K562 (cell line): ENCODE results near the gene DNAH3. TPM values are rescaled to one million over a fixed set of nuclear protein-coding genes. Genes with fewer than 3 reads are reported as not detected.

ENCODE experiments used
- DNMT1 ChIP-seq: fragments of 450-650 bp; IDR thresholded peaks from 2 replicates; pipeline ENCODE4 v1.6.1; 2016; ENCODE audit warnings: antibody characterized with exemption, mild to moderate bottlenecking
- EZH2 ChIP-seq: IDR thresholded peaks from 2 replicates; pipeline ENCODE4 v1.6.1; 2012; ENCODE audit warnings: low read depth, mild to moderate bottlenecking, inconsistent platforms, low read length, borderline replicate concordance
- JUND ChIP-seq, 2 experiments: IDR thresholded peaks; 2 replicates in 1 of 2; 3 replicates in 1 of 2; pipeline ENCODE4 v1.6.1; 2011; ENCODE audit warnings: borderline replicate concordance in 2 of 2, low read depth in 2 of 2, low read length in 2 of 2, improper control_type of control experiment in 1 of 2, missing biosample characterization in 1 of 2, missing genetic modification characterization in 1 of 2, missing genetic modification reagents in 1 of 2
- MNT ChIP-seq, 2 experiments: fragments of 450-650 bp; conservative IDR thresholded peaks; 2 replicates each; pipeline ENCODE4 v1.6.1; 2017; ENCODE audit warnings: mild to moderate bottlenecking in 2 of 2, moderate library complexity in 2 of 2
- MYNN ChIP-seq, 2 experiments: sonication (generic); formaldehyde crosslinking in 1 of 2; IDR thresholded peaks; 2 replicates each; pipeline versions ENCODE4 v1.5.0 to v1.6.1; 2016 to 2020; ENCODE audit warnings: antibody characterized with exemption in 1 of 2, missing genetic modification reagents in 1 of 2
- NCOR1 ChIP-seq: fragments of 450-650 bp; IDR thresholded peaks from 2 replicates; pipeline ENCODE4 v1.6.1; 2016; ENCODE audit warnings: mild to moderate bottlenecking, moderate library complexity
- SMAD1 ChIP-seq: fragments of 150-350 bp; IDR thresholded peaks from 2 replicates; pipeline ENCODE4 v1.6.1; 2014; ENCODE audit warnings: low read length, low read depth; ENCODE audit not compliant: partially characterized antibody
- SMARCC2 ChIP-seq: fragments of 450-650 bp; IDR thresholded peaks from 2 replicates; pipeline ENCODE4 v1.6.1; 2017; ENCODE audit warnings: antibody characterized with exemption, moderate library complexity, mild to moderate bottlenecking, low read depth
- TCFL5 ChIP-seq: fragments of 250-450 bp; sonication (Bioruptor Pico); conservative IDR thresholded peaks from 2 replicates; pipeline ENCODE4 v1.6.1; 2021; ENCODE audit warnings: mild to moderate bottlenecking, moderate library complexity, matching md5 sums
- ZBTB17 ChIP-seq: fragments of 450-650 bp; formaldehyde crosslinking; IDR thresholded peaks from 2 replicates; pipeline ENCODE4 v1.4.0; 2020; ENCODE audit warnings: mild to moderate bottlenecking
- ZNF24 ChIP-seq: fragments of 450-650 bp; IDR thresholded peaks from 2 replicates; pipeline ENCODE4 v1.6.1; 2016
- ZNF445 ChIP-seq: fragments of 250-450 bp; sonication (Bioruptor Pico); IDR thresholded peaks from 2 replicates; pipeline ENCODE4 v1.4.0; 2020; ENCODE audit warnings: low read depth, mild to moderate bottlenecking, moderate library complexity
- ZNF511 ChIP-seq: sonication (generic); formaldehyde crosslinking; IDR thresholded peaks from 2 replicates; pipeline ENCODE4 v1.8.0; 2022; ENCODE audit warnings: mild to moderate bottlenecking, missing genetic modification reagents
- polyA plus RNA-seq, 8 experiments: library from polyadenylated mRNA; depleted of rRNA in 4 of 8; stranded (reverse) in 5 of 8; unstranded in 3 of 8; fragments of >200 nt; fragmentation: Nextera tagmentation in 2 of 8; fragmentation: Illumina TruSeq in 1 of 8; extraction: Ambion mirVana in 2 of 8; extraction: Trizol in 1 of 8; gene quantifications; 2 replicates each; pipeline versions ENCODE4 v1.2.1 to v1.2.3, GENCODE V29; 2011 to 2014; ENCODE audit warnings: inconsistent platforms in 1 of 8, missing spikeins in 1 of 8
- total RNA-seq, 7 experiments: library from RNA; depleted of rRNA in 6 of 7; stranded (reverse); fragments of >200 nt in 6 of 7; fragmentation: Illumina TruSeq in 2 of 7; extraction: Trizol in 2 of 7; gene quantifications; 2 replicates each; pipeline versions ENCODE4 v1.2.1 to v1.2.3, GENCODE V29; 2011 to 2021; ENCODE audit warnings: low replicate concordance in 1 of 7
- TF ChIP-seq, protein P1 (sequence below), 2 experiments: fragments of 450-650 bp; formaldehyde crosslinking in 1 of 2; IDR thresholded peaks; 2 replicates each; pipeline versions ENCODE4 v1.4.0 to v1.6.1; 2014 to 2020; ENCODE audit warnings: mild to moderate bottlenecking in 2 of 2, borderline replicate concordance in 1 of 2, low read depth in 1 of 2
- TF ChIP-seq, protein P2 (sequence below): IDR thresholded peaks from 3 replicates; pipeline ENCODE4 v1.6.1; 2011; ENCODE audit warnings: borderline replicate concordance, mild to moderate bottlenecking; ENCODE audit not compliant: insufficient read length, insufficient read depth

The DNAH3 gene
- total and polyA plus RNA-seq, 9 of the 15 experiments (the other 6 are each of a cell fraction or from before 2014, with no cell fraction given) = 0.32 to 0.84 (median 0.44) TPM

DNA sequence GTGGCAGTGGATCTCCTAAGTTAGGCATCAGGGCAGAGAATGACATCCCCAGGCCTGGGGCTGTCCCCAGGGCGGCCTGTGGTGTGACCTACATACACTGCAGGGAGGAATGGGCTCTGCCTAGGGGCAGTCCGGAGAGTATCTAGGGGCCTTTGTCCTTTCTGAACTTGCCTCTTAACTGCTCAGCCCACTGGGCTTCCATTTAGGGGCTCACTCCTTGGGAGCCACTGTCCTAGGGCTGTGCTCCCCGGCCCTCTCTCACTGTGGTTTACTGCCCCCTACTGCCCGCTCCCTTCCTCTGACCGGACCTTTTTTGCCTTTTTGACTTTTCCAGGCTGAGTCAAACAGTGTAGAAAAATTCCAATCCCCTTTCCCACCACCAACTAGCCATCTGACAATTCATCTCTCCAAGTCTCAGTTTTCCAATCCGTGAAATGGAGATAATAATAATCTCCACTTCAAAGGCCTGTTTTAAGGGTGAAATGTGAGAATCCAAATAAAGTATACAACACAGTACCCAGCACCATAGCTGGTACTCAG lies 66.8 kb downstream of the DNAH3 start (continued):
- TF ChIP-seq, protein P1, sequence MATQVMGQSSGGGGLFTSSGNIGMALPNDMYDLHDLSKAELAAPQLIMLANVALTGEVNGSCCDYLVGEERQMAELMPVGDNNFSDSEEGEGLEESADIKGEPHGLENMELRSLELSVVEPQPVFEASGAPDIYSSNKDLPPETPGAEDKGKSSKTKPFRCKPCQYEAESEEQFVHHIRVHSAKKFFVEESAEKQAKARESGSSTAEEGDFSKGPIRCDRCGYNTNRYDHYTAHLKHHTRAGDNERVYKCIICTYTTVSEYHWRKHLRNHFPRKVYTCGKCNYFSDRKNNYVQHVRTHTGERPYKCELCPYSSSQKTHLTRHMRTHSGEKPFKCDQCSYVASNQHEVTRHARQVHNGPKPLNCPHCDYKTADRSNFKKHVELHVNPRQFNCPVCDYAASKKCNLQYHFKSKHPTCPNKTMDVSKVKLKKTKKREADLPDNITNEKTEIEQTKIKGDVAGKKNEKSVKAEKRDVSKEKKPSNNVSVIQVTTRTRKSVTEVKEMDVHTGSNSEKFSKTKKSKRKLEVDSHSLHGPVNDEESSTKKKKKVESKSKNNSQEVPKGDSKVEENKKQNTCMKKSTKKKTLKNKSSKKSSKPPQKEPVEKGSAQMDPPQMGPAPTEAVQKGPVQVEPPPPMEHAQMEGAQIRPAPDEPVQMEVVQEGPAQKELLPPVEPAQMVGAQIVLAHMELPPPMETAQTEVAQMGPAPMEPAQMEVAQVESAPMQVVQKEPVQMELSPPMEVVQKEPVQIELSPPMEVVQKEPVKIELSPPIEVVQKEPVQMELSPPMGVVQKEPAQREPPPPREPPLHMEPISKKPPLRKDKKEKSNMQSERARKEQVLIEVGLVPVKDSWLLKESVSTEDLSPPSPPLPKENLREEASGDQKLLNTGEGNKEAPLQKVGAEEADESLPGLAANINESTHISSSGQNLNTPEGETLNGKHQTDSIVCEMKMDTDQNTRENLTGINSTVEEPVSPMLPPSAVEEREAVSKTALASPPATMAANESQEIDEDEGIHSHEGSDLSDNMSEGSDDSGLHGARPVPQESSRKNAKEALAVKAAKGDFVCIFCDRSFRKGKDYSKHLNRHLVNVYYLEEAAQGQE (IDR thresholded peaks at IDR 0.05; ENCODE audit: borderline replicate concordance) = peak; percentile 77
- TF ChIP-seq, protein P1 (CRISPR knock-in tag; IDR thresholded peaks at IDR 0.05; ENCODE audit: low read depth) = no peak
- TF ChIP-seq DNMT1 (no peak), ZBTB17 (CRISPR knock-in tag) (no peak), ZNF24 (no peak), ZNF445 (CRISPR knock-in tag) (no peak), SMAD1 (no peak), JUND (IDR thresholded peaks at IDR 0.05; ENCODE audit: borderline replicate concordance, low read depth, low read length) (0 out of 2 replicates have a peak, but pooled peaks have one; percentile 18), JUND (tag; IDR thresholded peaks at IDR 0.05; ENCODE audit: borderline replicate concordance, low read depth, low read length) (no peak; the same call in 2 of the 3 replicates), MYNN (IDR thresholded peaks at IDR 0.05) (no peak), MYNN (CRISPR knock-in tag; IDR thresholded peaks at IDR 0.05) (no peak), NCOR1 (no peak), ZNF511 (CRISPR knock-in tag) (no peak), SMARCC2 (no peak), EZH2 (no peak), TCFL5 (no peak), MNT (conservative IDR thresholded peaks at IDR 0.05) (no peak)
- TF ChIP-seq, protein P2, sequence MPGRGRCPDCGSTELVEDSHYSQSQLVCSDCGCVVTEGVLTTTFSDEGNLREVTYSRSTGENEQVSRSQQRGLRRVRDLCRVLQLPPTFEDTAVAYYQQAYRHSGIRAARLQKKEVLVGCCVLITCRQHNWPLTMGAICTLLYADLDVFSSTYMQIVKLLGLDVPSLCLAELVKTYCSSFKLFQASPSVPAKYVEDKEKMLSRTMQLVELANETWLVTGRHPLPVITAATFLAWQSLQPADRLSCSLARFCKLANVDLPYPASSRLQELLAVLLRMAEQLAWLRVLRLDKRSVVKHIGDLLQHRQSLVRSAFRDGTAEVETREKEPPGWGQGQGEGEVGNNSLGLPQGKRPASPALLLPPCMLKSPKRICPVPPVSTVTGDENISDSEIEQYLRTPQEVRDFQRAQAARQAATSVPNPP = no peak
